HG03103 (cell line): ENCODE data around the gene P2RX3.
"Not testable (repeated sequence)": the region's sequence is repeated elsewhere in the genome, so short reads cannot be mapped to it uniquely, and the experiment has no call there.

Source experiments
- ATAC-seq: cut with Tn5 transposase; IDR thresholded peaks from one replicate; pipeline ENCODE4 v1.9.1; 2021; ENCODE audit warnings: low read depth; ENCODE audit not compliant: unreplicated experiment

P2RX3 gene

DNA sequence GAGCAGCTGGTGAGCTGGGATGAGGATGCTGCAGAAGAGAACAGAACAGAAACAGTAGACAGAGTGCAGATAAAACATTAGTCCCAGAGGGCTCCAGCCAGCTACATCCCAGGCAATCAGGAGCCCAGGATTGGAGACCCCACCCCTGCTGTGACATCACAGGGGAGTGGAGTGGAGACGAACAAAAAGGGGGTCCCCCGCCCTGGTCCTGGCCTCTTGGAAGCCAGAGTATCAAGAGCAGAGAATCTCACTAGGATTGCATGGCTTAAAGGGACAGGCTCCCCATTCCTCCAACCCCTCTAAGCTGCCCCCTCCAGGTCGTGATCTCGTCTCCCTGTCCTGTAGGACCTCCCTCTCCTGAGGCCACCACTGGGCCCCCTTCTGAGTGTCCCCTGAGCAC, at the start of gene P2RX3:
Gene P2RX3, plus strand, starts transcription at position 211 of the 400 bp plus-strand sequence. CDS start 199 bp downstream, outside the sequence.
- ATAC-seq = no peak

GRCh38 chr11:57288771-57289579, 49.2 kb upstream of the P2RX3 start:
- no peak for ATAC-seq

DNA sequence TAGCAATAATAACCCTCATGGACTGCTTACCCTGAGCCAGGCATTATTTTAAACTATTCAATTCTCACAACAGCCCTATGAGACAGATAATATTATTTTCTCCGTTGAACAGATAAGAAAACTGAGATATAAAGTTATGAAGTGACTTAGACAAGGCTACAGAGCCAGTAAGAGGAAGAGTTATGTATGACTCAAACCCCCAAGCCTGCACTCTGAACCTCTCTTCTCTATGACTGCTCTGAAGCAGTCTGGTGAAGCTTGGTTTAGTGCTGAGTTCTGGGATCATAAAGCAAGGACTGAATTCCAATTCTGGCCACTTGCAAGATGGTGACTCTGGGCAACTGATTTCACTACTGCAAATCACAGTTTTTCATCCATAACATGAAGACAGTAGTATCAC, 47.9 kb upstream of the P2RX3 start:
- no peak for ATAC-seq

DNA sequence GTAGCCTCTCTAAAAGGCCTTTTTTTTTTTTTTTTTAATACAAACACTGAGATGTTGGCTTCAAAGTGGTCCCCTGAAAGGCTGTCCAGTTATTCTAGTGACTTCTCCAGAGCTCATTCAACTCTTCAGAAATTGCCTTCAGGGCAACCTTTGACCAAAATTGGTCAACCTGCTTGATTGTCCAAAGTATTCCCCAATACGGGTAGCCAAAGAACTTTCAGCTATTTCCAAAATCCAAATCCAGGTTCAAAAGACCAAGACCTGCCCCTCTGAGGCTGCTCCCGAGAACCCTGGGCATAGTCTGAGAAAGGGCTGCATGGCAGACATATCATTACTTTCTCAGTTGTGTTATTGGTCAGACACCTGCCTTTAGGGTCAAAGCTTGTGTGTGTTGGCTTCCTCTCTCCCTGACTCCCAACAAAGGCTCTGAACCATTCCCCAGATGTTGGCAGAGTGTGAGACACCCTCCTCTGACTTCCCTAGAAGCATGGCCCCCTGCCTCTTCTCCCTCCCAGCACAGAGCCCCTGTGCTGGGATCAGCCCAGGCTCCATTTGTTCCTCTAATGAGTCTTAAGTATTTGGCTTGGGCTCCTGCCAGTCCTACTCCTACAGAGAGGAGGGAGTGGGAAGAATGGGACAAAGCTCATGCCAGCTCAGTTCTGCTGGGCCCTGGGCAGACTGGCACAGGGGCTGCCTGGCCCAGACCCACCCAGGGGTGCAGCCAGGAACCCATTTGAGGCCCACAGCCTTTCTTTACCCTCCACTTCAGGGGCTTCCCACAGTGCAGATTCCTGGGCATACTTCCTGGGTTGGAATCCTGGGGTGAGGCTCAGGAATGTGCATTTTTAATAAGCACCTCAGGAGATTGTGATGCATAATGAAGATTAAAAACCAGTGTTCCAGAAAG, 43.7 kb upstream of the P2RX3 start:
- no peak for ATAC-seq

DNA sequence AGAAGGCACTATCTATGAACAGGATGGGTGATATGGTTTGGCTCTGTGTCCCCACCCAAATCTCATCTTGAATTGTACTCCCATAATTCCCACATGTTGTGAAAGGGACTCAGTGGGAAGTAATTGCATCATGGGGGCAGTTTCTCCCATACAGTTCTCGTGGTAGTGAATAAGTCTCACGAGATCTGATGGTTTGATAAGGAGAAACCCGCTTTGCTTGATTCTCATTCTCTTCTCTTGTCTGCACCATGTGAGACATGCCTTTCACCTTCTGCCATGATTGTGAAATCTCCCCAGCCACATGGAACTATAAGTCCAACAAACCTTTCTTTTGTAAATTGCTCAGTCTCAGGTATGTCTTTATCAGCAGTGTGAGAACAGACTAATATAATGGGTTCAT, 41.9 kb upstream of the P2RX3 start:
- not testable (repeated sequence) for ATAC-seq

DNA sequence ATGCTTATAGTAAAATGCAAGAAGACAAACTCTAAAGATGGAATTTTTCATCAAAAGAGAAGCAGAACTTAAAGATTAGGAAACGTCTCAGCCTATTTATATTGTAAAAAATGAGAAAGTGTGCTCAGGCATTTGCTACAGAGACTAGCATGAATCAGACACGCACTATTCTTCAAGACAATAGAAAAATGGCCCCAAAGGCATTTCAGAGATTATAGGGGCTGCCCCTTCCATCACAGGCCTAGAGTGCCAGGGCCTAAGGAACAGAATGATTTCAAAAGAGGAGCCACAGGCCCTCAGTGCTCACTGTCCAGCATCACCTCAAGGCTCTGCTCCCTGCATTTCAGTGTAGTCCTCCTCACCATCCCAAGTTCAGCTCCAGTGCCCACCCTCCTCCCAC, 40.9 kb upstream of the P2RX3 start:
- no peak for ATAC-seq

GRCh38 chr11:57299150-57299737, 38.9 kb upstream of the P2RX3 start:
- ATAC-seq = no peak

GRCh38 chr11:57300785-57301184, 37.4 kb upstream of the P2RX3 start:
- ATAC-seq = no peak

- ATAC-seq = no peak
Observed at GRCh38 chr11:57301711-57302423, 36.3 kb upstream of the P2RX3 start.

- ATAC-seq = no peak
Observed at GRCh38 chr11:57302489-57302888, 35.7 kb upstream of the P2RX3 start.

DNA sequence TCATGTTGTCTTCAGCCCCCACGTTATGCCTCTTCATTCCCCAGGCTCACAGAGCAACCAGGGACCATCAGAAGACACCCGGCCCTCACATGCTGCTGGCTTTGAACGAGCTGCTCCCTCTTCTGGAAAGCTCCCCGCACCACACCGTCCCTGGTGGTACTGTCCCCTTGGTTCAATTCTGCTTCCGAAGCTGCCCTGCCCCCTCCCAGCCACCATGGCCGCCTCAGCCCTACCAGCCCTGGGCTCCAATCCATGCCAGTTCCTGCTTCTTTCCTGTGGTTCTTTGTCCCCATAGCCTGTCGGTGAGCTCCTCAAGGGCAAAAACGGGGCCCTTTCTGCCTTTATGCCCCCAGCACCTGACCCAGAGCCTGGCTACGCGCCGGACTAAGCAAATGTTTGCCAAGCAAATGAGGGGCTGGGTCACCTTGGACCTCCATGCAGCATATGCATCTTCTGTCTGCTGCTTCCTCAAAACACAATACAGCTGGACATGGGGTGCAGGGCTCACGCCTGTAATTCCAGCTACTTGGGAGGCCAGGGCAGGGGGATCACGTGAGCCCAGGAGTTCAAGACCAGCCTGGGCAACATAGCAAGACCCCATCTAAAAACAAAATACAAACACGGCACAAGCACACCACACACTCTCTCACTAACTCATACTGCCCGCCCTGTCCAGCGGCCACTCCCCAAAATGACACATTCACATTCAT, 34.7 kb upstream of the P2RX3 start:
- ATAC-seq = no peak

DNA sequence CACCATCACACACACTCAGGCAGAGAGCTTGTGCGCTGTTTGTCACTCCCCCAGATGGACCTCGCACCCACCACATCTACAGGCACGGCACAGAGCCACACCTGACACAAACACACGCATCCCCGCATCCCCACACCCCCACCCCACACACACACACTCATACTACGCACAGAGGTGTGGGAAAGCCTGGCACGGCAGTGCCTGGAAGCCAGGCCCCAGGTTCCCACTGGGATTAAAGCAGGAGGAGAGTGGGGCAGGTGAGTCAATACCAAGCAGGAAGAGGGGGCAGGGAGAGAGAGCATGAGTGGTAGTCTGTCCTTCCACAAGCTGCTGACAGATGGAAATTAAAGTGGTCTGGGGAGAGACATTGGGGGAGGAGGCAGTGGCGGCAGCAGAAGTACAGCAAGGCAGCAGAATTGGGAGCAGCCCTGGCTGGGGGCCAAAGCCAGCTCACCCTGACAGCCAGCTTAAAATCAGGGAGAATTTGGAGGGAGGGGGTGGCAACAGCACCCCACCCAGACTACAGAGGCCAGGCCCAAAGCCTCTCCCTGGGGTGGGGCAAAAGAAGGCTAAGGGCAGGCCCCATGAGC, 34.1 kb upstream of the P2RX3 start:
- ATAC-seq = no peak

DNA sequence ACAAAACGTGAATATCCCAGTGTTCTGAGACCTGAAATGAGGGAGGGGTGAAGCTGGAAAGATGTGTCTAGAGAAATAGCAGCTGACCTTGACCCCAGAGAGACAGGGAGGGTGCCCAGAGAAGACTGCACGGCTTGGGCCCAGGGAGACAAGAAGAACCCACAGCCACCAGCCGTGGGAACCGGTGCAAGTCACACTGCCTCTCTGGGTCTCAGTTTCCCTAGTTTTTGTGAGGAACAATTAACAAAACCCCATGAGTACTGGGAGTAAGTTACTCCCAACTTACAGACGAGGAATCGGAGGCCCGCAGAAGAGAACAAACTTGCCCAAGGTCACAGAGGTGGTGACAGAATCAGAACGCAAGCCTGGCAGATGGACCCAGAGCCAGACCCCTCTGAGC, 32.6 kb upstream of the P2RX3 start:
- ATAC-seq = no peak

- no peak for ATAC-seq
Observed at GRCh38 chr11:57306161-57306876, 31.8 kb upstream of the P2RX3 start.

DNA sequence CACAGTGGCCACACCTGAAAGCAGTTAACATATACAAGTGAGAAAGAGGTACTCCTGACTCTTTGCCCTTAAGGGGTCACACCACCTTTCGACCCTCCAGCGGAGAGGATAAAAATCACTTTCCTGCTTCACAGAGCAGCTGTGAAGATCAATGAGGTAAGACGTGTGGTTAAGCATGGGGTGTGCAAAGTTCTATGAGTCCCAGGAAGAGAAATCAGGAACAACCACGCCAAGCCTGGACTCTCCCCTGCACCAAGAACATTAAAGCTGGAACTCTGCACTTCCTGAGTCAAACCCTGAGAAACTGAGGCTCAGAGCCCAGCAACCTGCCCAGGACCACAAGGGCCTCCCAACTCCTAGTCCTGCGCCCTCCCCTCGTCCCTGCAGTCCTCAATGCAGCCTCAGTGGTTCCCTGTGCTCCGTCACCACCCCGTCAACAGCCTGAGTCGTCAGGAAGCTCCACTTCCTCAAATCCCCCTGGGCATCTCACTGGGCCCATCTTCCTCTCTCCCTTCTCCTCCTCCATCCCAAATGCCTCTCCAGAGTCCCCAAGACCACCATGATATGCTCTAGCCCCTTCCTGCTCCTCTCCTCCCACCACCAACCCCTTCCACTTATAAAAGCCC, 31.1 kb upstream of the P2RX3 start:
- no peak for ATAC-seq

- ATAC-seq = no peak
Observed at GRCh38 chr11:57307666-57308270, 30.4 kb upstream of the P2RX3 start.

DNA sequence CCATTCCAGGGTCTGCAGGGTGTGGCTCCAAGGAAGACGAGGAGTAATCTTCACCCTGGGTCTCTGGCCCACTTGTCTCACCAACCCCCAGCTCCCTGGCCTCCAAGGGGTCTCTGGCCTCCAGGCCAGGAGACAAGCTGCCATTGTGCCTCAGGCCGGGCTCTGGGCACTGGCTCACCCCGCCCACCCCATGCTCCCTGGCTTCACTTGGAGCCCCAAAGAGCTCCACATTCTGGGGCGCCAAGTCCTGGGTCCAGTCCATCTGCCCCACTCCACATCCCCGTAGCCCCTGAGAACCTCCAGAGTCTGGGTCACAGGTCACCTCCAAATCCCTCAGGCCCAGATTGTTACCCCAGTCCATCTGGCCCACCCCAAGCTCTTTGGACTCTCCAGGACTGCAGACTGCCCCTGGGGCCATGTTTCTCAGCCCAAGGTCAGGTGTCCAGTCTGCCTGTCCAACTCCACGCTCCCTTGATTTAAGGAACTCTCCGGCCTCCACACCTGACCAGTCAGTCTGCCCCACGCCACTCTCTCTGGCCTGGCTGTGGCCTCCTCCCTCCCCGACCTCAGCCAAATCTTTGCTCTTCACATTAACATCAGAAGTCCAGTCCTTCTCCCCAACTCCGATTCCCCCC, 29.6 kb upstream of the P2RX3 start:
- no peak for ATAC-seq
